Stomach (tissue), 4 donors: ENCODE data around the gene RGMA.

ENCODE experiments used
- CTCF ChIP-seq, 7 experiments: fragments of 450-650 bp in 4 of 7; fragments of 200-600 bp in 3 of 7; sonication (generic) in 3 of 7; IDR thresholded peaks; one replicate each; pipeline ENCODE4 v1.5.1; 2016 to 2019; ENCODE audit warnings: antibody characterized with exemption in 7 of 7, control low read depth in 2 of 7, mild to moderate bottlenecking in 1 of 7
- POLR2A ChIP-seq, 4 donors: fragments of 450-650 bp; IDR thresholded peaks; one replicate each; pipeline ENCODE4 v1.6.1; 2016; ENCODE audit warnings: antibody characterized with exemption in 4 of 4, control low read depth in 2 of 4, mild to moderate bottlenecking in 1 of 4, moderate library complexity in 1 of 4

- no peak for TF ChIP-seq CTCF (IDR thresholded peaks at IDR 0.05)
- no peak for TF ChIP-seq POLR2A (IDR thresholded peaks at IDR 0.05)
These were observed 53.7 kb downstream of the RGMA start for GRCh38 chr15:93035092-93035915.
